Effector memory CD4-positive, alpha-beta T cell (primary cell): Measurements from ENCODE around the gene TIMM23.
A peak's percentile ranks its signal among the peaks of the same experiment; 100 is the strongest.

Experiments
- DNase-seq, 3 donors: peaks; one replicate each; pipeline ENCODE4 v3.0.0-alpha.2; 2020
- H3K27ac ChIP-seq: 2 replicates; pipeline ENCODE4 v1.7.0; 2013; ENCODE audit warnings: mild to moderate bottlenecking, low read length, moderate library complexity; ENCODE audit not compliant: insufficient read depth, poor library complexity, severe bottlenecking
- H3K27me3 ChIP-seq: replicated peaks from 2 replicates; pipeline ENCODE4 v1.7.0; 2013; ENCODE audit warnings: mild to moderate bottlenecking, low read length; ENCODE audit not compliant: insufficient read depth, control insufficient read depth, poor library complexity, severe bottlenecking
- H3K36me3 ChIP-seq: 2 replicates; pipeline ENCODE4 v1.7.0; 2013; ENCODE audit warnings: mild to moderate bottlenecking, low read length, moderate library complexity; ENCODE audit not compliant: control insufficient read depth, insufficient read depth
- H3K4me1 ChIP-seq: 2 replicates; pipeline ENCODE4 v1.7.0; 2013; ENCODE audit warnings: low read length, mild to moderate bottlenecking; ENCODE audit not compliant: control insufficient read depth, insufficient read depth, poor library complexity, severe bottlenecking
- H3K4me3 ChIP-seq: 2 replicates; pipeline ENCODE4 v1.7.0; 2013; ENCODE audit warnings: low read length, low read depth, mild to moderate bottlenecking; ENCODE audit not compliant: insufficient read depth, poor library complexity, severe bottlenecking
- H3K9me3 ChIP-seq: 2 replicates; pipeline ENCODE4 v1.7.0; 2013; ENCODE audit warnings: mild to moderate bottlenecking, low read length, moderate library complexity; ENCODE audit not compliant: control insufficient read depth

TIMM23 gene

DNA sequence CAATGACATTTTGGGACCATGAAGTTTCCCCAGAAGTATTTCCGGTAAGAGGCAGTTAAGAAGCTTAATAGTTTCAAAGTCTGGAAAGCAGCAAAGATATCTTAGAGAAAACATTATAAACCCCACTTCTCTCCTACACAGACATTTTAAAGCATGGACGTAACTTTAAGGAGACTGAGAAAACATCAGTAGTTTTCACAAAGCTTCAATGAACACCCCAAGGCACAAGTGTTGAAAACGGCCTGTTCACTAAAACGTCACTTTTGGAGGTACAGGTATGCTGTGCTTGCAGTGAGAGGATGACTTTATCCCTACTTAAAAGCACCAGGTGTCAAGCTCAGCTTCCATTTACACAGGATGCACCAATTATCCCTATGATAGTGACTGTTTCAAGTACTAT is 33.1 kb downstream of the TIMM23 start:
- no peak overlapping the region for H3K27ac ChIP-seq
- H3K4me1 ChIP-seq: no peaks in the 10 kb centered on the region
- DNase-seq: no peak
- no peaks in the 10 kb centered on the region for H3K27me3 ChIP-seq
- peaks cover 75% of the 10 kb centered on the region for H3K36me3 ChIP-seq
- no peaks in the 10 kb centered on the region for H3K9me3 ChIP-seq
- H3K4me3 ChIP-seq: no peak overlapping the region

DNA sequence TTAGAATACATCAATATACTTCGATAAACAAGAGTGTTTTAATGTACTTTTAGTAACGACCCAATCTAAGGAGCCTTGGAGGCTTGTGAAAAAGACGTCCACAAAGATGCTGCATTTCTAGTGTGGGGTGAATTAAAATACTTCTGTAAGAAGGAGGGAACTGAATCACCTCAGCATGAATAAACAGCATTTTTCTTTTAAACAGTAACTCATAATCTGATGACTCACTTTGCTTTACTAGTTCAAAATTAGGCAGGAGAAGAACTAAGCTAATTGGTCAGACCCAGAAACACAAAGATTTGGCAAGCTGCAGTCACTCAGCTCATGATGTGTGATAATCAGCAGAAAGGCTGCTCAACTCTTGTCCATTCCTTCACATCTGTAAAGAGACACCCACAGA is 33.9 kb downstream of the TIMM23 start:
- no peak overlapping the region for H3K4me3 ChIP-seq
- peaks cover 83% of the 10 kb centered on the region for H3K36me3 ChIP-seq
- DNase-seq: no peak
- no peaks in the 10 kb centered on the region for H3K9me3 ChIP-seq
- no peaks in the 10 kb centered on the region for H3K4me1 ChIP-seq
- H3K27ac ChIP-seq: no peak overlapping the region
- no peaks in the 10 kb centered on the region for H3K27me3 ChIP-seq

DNA sequence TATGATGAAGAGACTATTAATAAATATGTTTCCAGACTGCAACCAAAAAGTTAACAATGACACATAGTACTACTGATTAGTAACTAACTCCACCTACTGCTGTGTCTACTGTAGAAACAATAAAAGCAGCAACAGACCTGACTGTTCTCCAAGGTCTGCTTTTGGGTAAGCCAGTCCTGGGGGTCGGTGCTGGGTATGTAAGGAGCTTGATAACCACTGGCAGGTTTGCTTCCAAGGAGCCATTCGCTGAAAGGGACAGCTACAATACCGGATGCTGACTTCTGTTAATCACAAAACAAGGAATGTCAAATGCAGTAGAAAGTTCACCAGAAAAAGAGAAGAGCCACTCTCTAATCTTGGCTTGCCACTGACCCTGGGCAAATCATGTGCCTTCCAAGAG is 40.5 kb downstream of the TIMM23 start:
- DNase-seq: no peak
- Histone ChIP-seq H3K27me3 (no peaks in the 10 kb centered on the region), H3K4me1 (no peaks in the 10 kb centered on the region), H3K36me3 (peaks cover 86% of the 10 kb centered on the region), H3K27ac (no peak overlapping the region), H3K4me3 (no peak overlapping the region), H3K9me3 (no peaks in the 10 kb centered on the region)

DNA sequence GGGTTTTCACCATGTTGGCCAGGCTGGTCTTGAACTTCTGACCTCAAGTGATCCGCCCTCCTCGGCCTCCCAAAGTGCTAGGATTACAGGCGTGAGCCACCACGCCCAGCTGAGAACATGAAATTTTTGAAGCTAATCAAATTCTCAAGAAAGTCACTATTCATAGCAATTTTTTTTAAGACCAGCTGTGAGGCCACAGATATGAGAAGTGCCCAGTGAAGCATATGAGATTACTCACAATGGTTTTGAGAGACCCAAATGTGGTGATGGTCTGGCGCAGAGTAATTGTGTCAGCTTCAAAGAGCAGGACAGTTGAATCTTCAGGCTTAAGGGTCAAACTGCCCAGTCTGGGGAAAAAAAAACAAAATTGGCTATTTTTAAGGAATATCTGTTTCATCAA is 41.9 kb downstream of the TIMM23 start:
- Histone ChIP-seq H3K27ac (no peak overlapping the region), H3K36me3 (peaks cover 71% of the 10 kb centered on the region)
- DNase-seq: no peak

DNA sequence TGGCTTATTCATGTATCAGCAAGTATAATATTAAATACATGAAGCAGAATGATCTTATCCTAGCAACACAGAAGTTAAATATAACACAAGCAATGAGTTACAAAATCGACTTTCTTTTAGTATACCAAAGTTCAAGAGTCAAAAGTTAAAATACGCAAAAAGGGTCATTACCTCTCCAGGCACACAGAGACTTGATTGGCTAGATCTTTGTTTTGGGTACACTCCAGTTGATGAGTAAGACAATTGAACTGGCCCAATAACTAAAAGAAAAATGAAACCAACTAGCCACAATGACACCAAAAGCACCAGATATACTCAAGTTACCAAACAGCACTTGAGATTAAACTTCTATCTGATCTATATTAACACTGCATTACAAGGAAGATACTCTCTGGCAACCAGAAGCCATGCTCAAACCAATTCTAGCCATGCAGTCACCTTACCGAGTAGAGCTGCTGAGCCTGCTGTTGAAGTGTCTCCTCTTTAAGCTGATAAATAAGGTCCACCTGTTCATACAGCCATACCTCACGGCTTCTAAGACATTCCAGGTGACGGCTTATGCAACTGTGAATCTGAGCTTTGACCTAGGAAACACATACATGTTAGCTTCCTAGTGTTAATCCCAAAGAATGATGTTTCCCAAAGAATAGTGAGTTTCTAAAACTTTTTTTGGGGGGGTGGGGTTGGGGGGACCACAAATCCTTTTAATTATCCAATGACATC is 42.6 kb downstream of the TIMM23 start:
- Histone ChIP-seq H3K4me3 (no peak overlapping the region), H3K4me1 (peaks cover 6% of the 10 kb centered on the region), H3K27ac (no peak overlapping the region), H3K9me3 (no peaks in the 10 kb centered on the region), H3K27me3 (no peaks in the 10 kb centered on the region), H3K36me3 (peaks cover 65% of the 10 kb centered on the region)
- DNase-seq: no peak

More for the DNA sequence above, 41.9 kb downstream of the TIMM23 start:
- no peaks in the 10 kb centered on the region for H3K4me1 ChIP-seq
- no peak overlapping the region for H3K4me3 ChIP-seq
- no peaks in the 10 kb centered on the region for H3K9me3 ChIP-seq
- H3K27me3 ChIP-seq: no peaks in the 10 kb centered on the region

DNA sequence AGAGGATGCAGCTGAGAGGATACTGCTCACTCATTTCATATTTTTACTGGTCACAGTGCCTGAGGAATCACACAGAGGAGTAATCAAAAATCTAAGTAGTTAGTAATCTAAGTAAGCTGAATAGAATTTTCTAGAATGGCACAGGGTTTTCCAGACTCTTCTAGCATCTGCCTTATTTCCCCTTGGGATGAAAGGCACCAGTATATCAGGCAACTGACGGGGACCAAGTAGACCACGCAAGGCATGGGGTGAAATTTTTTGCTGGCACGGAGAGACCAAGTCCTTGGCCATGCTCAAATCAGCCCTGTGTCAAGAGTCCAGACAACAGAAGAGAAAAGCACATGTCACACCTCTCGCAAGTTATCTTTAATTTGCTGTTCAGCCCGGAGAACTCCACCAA is 43.9 kb downstream of the TIMM23 start:
- Histone ChIP-seq H3K27ac (no peak overlapping the region), H3K9me3 (no peaks in the 10 kb centered on the region), H3K36me3 (peaks cover 52% of the 10 kb centered on the region), H3K4me1 (peaks cover 10% of the 10 kb centered on the region), H3K4me3 (no peak overlapping the region), H3K27me3 (no peaks in the 10 kb centered on the region)
- no peak for DNase-seq

DNA sequence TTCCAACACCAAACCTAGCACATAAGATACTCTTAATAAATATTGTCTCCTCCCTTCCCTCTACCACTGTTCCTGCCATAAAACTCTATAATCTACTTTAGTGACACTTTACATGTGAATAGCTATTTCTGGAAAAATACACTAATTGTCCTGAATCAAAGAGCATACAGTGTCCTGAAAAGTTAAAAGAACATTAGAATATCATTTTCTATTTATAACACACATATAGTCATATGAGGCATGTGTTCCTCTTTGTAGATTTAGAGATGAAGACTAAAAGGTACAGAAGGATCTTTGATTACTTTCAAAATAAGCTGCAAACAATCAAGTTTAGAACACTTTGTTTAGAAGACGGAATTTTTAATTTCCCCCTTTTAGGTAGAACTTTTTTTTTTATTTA is 44.5 kb downstream of the TIMM23 start:
- Histone ChIP-seq H3K27me3 (no peaks in the 10 kb centered on the region), H3K36me3 (peaks cover 45% of the 10 kb centered on the region), H3K4me3 (no peak overlapping the region), H3K9me3 (no peaks in the 10 kb centered on the region), H3K4me1 (peaks cover 10% of the 10 kb centered on the region), H3K27ac (no peak overlapping the region)
- no peak for DNase-seq

DNA sequence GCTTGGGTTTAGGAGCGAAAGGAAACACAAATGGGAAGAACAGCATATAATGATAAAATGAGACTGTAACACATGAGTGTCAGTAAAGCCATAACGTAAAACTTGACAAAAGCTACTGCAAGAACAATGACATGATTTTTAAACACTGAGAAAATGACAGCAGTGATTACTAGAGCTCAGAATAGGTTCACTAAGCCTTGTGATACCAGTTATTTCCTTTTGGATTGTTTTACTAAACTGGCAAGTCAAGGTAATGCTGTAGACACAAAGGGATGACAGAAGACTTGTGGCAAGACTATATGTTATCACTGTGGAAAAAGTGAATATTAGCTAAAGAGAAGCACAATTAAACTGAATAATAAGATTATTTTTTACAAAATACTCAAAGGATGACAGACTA is 45.4 kb downstream of the TIMM23 start:
- Histone ChIP-seq H3K4me1 (peaks cover 10% of the 10 kb centered on the region), H3K9me3 (no peaks in the 10 kb centered on the region), H3K4me3 (no peak overlapping the region), H3K27ac (no peak overlapping the region), H3K27me3 (no peaks in the 10 kb centered on the region), H3K36me3 (peaks cover 38% of the 10 kb centered on the region)
- no peak for DNase-seq

DNA sequence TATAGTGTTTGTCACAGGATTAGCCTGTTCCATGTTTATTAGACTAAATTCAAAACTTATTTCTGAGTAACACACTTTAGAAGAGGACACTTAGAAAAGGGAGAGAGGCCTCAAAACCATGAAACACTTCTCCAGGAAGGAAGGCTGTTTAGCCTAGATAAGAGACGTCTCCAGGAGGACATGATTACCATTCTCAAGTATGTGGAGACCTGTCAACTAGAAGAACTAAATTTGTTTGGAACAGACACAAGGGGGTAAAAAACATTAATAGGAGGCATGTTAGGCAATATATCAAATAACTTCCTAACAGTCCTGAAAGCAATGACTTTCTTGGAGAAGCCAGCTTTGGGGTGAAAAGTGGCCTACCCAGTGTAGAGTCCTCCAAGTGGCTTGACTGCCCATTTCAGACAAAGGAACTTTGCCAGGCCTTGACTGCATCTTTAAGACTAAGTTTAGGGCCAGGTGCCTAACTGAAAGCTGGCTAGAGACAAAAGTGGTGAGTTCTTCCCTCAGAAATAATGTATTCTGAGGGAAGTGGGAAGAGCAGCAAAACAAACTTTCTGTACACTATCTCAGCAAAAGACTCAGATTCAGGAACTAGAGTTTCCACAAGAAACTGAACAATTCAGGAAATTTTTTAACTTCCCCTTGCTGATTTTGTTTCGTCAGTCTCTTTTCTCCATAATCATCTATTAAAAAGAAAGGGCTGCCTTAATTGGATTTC is 46.3 kb downstream of the TIMM23 start:
- DNase-seq: no peak
- H3K27ac ChIP-seq: peak overlapping the region; percentile 19

DNA sequence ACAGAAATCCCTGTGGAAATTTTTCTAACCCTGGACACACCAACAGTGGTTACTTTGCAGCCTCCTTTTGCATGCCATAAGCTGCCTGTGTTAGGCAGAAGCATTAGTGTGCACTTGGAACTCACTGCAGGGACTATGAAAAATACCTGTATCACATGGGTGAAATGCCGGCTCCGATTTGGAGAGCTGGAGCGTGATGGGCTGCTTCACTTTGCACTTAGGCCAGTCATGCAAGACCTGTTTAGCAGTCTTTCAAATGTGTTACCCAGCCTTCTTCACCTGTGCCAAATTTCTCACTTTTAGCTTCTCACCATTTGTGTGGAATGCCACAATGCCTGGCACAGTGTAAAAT is 46.9 kb downstream of the TIMM23 start:
- H3K9me3 ChIP-seq: no peaks in the 10 kb centered on the region
- H3K4me1 ChIP-seq: peaks cover 15% of the 10 kb centered on the region
- no peaks in the 10 kb centered on the region for H3K27me3 ChIP-seq
- H3K27ac ChIP-seq: no peak overlapping the region
- DNase-seq: no peak
- peaks cover 24% of the 10 kb centered on the region for H3K36me3 ChIP-seq
- H3K4me3 ChIP-seq: no peak overlapping the region

More for the DNA sequence above, 46.3 kb downstream of the TIMM23 start:
- Histone ChIP-seq H3K27me3 (no peaks in the 10 kb centered on the region), H3K9me3 (no peaks in the 10 kb centered on the region), H3K4me3 (no peak overlapping the region), H3K36me3 (peaks cover 29% of the 10 kb centered on the region), H3K4me1 (peaks cover 15% of the 10 kb centered on the region)
